CD4-positive, alpha-beta T cell treated with Interleukin-4 for 4 hours (primary cell): ENCODE data around the gene GFY.
A peak's percentile ranks its signal among the peaks of the same experiment; 100 is the strongest.
"Not testable (repeated sequence)": the region's sequence is repeated elsewhere in the genome, so short reads cannot be mapped to it uniquely, and the experiment has no call there.

Experiments used
- DNase-seq: peaks from one replicate; pipeline ENCODE4 v3.0.0-alpha.2; 2020

GFY gene

DNA sequence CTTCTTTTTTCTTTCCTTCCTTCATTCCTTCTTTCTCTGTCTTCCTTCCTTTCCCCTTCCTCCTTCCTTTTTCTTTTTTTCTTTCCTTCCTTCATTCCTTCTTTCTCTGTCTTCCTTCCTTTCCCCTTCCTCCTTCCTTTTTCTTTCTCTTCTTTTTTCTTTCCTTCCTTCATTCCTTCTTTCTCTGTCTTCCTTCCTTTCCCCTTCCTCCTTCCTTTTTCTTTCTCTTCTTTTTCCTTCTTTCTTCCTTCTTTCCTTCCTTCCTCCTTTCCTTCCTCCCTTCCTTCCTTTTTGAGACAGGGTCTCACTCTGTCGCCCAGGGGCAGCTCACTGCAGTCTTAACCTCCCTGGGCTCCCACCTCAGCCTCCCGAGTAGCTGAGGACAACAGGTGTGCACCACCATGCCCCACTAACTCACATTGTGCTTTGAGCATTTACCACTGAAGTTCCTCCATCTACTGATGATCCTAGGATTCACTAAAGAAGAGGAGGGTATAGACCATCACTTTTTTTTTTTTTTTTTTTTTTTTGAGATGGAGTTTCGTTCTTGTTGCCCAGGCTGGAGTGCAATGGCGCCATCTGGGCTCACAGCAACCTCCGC is 19.0 kb downstream of the GFY start:
- not testable (repeated sequence) for DNase-seq

- DNase-seq, result no peak
These were observed 20.8 kb downstream of the GFY start for GRCh38 chr19:49445997-49446396.

DNA sequence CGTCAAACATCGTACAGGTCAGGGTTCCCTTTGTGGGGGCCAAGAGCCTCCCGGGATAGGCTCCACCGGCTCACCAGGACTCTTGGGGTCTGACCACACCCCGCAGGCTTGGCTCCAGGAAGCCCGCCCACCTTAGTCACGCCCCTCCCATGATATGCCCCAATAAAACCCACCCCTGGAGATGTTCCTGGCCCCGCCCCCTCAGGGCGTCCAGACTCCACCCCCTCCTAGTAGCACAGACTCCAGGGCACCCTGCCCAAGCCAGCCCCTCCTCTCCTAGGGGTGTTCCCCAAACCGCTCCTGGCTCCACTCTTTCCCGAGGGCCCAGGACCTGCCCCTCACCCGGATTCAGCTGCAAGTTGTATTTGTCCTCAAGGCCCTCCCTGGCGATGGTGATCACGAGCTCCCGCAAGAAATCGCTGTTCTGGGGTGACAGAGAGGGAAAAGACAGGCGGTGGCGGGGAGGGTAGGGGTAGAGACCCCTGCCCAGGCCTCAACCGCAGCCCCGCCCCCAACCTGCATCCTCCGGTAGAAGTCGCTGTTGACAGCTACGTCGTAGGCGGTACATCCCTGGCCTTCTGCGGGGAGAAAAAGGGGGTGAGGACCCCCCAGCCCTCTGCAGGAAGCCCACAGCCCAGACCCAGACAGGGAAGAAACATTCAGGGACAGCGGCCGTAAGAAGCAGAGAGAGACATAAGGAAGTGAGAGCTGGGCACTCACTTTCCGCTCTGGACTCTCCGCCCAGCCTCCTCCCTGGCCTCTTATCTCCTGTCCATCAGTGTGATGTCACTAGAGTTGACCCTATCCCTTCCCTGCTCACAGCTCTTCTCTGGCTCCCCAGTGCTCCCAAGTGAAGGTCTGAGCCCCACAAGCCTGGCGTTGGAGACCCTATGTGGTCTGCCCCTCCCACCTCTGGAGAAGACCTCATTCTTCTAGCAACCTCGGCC is 22.6 kb downstream of the GFY start:
- DNase-seq, result no peak

DNA sequence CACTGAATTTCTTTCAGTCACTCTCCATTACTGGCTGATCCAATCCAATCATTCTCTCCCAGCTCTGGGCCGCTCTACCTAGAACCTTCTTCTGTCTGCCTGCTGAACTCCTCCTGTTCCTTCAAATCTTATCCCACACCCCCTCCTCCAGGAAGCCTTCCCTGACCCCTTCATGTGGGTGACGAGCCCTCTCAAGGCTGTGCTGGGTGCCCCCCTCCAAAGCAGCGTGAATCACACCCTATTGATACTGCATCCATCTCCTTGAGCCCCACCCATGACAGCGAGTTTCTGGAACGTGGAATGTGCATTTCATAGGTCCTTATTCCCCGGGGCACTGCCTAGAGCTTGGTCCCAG is 23.2 kb downstream of the GFY start:
- no peak for DNase-seq

- DNase-seq, result no peak
These were observed 25.2 kb downstream of the GFY start for GRCh38 chr19:49450405-49450804.

- peak; percentile 99 for DNase-seq
These were observed 26.4 kb downstream of the GFY start, which contains the start of gene PIH1D1 for GRCh38 chr19:49451430-49452181. PIH1D1 (minus strand) TSS chr19:49451814; CDS start chr19:49451574, 240 bp downstream.

- peak; percentile 98 for DNase-seq
These were observed 28.0 kb downstream of the GFY start, which contains the start of gene ALDH16A1 for GRCh38 chr19:49453013-49453756. ALDH16A1 (plus strand) TSS chr19:49453225; CDS start chr19:49453332, 107 bp downstream.

DNA sequence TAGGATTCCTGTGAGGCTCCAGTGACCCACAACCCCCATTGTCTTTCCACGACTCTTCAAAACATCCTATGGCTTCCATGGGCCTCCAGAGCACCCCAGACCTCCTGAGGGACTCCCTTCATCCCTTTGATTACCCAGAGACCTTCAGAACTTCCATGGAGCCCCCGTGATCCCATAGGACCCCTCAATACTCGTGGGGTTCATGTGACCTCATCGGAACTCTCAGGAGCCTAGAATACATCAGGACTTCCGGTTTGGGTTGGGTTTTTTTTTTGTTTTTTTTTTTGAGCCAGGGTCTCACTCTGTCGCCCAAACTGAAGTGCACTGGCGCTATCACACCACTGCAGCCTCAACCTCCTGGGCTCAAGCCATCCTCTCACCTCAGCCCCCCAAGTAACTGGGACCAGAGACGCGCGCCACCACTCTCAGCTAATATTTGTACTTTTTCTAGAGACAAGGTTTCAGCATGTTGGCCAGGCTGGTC is 28.6 kb downstream of the GFY start:
- DNase-seq, result no peak

- no peak for DNase-seq
These were observed 30.6 kb downstream of the GFY start for GRCh38 chr19:49455773-49456172.

GRCh38 chr19:49456326-49456725 is 31.1 kb downstream of the GFY start:
- DNase-seq, result no peak

DNA sequence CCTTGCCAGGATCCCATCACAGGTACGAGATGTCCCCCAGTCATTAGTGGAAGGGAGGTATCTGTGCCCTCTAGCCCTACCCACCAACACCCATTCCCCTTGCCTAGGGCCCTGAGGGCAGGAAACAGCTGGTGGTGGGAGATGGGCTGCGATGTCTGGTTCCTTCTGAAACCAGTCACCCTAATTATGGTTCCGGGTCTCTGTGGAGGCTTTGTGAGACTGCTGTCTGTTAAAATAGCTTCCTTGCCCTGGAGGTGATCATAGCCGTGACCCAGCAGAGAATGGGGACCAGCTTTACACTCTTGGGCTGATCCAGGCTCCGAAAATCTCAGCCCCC is 33.3 kb downstream of the GFY start:
- no peak for DNase-seq

- no peak for DNase-seq
These were observed 34.2 kb downstream of the GFY start for GRCh38 chr19:49459388-49459787.

DNA sequence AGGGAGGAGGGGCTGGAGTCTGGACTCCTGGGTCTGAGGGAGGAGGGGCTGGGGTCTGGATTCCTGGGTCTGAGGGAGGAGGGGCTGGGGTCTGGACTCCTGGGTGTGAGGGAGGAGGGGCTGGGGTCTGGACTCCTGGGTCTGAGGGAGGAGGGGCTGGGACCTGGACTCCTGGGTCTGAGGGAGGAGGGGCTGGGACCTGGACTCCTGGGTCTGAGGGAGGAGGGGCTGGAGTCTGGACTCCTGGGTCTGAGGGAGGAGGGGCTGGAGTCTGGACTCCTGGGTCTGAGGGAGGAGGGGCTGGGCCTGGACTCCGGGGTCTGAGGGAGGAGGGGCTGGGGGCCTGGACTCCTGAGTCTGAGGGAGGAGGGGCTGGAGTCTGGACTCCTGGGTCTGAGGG is 35.9 kb downstream of the GFY start:
- not testable (repeated sequence) for DNase-seq

DNA sequence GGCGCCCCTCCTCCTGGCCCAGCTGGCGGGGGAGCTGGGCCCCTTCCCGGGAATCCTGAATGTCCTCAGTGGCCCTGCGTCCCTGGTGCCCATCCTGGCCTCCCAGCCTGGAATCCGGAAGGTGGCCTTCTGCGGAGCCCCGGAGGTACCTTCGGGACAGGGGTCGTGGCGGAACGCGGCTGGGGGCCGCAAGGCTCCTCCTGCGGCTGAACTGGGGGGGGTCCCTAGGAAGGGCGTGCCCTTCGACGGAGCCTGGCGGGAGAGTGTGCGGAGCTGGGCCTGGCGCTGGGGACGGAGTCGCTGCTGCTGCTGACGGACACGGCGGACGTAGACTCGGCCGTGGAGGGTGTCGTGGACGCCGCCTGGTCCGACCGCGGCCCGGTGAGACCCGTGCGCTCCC is 36.5 kb downstream of the GFY start:
- no peak for DNase-seq

DNA sequence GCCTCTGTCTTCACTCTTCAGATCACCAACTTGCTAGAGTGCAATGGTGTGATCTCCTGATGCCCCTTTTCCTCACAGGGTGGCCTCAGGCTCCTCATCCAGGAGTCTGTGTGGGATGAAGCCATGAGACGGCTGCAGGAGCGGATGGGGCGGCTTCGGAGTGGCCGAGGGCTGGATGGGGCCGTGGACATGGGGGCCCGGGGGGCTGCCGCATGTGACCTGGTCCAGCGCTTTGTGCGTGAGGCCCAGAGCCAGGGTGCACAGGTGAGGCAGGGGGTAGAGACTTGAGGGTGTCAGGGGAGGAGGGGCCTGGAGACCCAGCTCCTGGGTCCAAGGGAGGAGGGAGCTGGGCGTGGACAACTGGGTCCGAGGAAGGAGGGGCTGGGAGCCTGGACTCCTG is 37.3 kb downstream of the GFY start:
- no peak for DNase-seq

- no peak for DNase-seq
These were observed 39.0 kb downstream of the GFY start for GRCh38 chr19:49463960-49464740.

DNA sequence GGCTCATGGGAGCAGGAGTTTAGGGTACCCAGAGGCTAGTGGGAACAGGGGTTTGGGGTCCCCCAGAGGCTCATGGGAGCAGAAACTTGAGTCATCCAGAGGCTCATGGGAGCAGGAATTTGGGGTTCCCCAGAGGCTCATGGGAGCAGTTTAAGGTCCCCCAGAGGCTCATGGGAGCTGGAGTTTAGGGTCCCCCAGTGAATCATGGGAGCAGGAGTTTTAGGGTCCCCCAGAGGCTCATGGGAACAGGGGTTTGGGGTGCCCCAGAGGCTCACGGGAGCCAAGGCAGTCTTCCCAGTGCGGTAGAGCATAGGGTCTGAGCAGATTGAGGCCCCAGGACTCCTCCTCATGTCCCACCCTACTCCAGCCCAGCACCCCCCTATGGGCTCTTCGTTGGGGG is 40.2 kb downstream of the GFY start:
- DNase-seq, result no peak

GRCh38 chr19:49468199-49468598 is 43.0 kb downstream of the GFY start:
- DNase-seq, result no peak

DNA sequence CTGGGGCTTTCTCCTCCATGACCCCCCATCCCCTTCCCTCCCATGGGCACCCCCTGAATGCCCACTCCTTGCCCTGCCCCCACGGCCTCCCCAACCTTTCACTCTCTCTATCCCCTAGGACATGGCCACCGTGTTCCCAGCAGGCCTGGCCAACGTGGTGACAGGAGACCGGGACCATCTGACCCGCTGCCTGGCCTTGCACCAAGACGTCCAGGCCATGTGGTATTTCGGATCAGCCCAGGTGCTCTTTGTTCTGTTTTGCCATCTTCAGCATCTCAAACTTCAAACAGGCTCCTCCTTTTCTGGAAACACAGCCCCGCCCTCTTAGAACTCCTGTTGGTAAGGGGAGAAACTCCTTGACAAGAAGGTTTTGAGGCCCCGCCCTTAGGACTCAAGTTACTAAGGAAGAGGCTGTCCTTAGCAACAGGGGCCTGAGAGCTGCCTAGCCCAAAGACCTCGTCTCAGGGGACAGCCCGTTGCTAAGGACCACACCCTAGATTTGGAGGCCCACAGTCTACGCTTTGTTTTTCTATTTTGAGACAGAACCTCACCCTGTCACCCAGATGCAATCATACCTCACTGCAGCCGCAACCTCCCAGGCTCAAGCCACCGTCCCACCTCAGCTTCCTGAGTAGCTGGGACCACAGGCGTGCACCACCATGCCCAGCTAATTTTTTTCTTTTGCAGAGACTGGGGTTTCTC is 43.7 kb downstream of the GFY start:
- peak; percentile 100 for DNase-seq

- peak; percentile 97 for DNase-seq
These were observed 44.8 kb downstream of the GFY start for GRCh38 chr19:49469828-49470614.
